ENCODE measurements around the gene NTN3. TPM values are rescaled to one million over a fixed set of nuclear protein-coding genes. Genes with fewer than 3 reads are reported as not detected.

Gene NTN3
- total and polyA plus RNA-seq, 2 donors = 0.19 to 5.2 TPM

DNA sequence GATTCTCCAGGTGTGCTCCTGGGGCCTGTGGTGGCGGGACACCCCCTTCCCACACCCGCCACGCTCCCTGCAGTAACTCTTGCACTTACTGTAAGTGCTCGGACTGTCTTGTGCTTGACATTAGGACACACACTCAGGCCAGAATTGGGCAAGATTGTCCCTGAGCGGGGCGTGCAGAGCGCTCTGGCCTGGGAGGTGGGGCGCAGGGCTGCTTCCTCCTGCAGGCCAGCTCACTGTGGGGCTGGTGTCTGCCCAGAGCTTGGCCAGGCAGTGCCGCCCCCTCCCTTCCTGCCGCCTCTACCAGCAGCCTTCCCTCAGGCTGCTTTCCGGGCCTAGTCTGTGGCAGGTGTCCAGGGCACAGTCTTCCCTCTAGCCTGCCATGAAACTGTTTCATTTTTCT, 36.6 kb downstream of the NTN3 start:
- 90% methylated on average over 11 of the region's 11 CpGs for whole genome bisulfite sequencing
- Histone ChIP-seq H3K36me3 (ENCODE audit: insufficient read depth) (no peaks in the 10 kb centered on the region), H3K27ac (ENCODE audit: low read depth) (no peak overlapping the region), H3K4me1 (ENCODE audit: insufficient read depth) (no peaks in the 10 kb centered on the region), H3K4me3 (ENCODE audit: low read depth, low read length) (no peak overlapping the region)
- no peak for DNase-seq (ENCODE audit: extremely low spot score)

GRCh38 chr16:2508722-2509400, 37.8 kb downstream of the NTN3 start:
- no peak overlapping the region for H3K4me3 ChIP-seq (ENCODE audit: low read depth, low read length)
- no peaks in the 10 kb centered on the region for H3K4me1 ChIP-seq (ENCODE audit: insufficient read depth)
- 89% methylated on average over 18 of the region's 18 CpGs for WGBS
- no peak for DNase-seq (ENCODE audit: extremely low spot score)
- H3K27ac ChIP-seq (ENCODE audit: low read depth) = no peak overlapping the region
- no peaks in the 10 kb centered on the region for H3K36me3 ChIP-seq (ENCODE audit: insufficient read depth)

DNA sequence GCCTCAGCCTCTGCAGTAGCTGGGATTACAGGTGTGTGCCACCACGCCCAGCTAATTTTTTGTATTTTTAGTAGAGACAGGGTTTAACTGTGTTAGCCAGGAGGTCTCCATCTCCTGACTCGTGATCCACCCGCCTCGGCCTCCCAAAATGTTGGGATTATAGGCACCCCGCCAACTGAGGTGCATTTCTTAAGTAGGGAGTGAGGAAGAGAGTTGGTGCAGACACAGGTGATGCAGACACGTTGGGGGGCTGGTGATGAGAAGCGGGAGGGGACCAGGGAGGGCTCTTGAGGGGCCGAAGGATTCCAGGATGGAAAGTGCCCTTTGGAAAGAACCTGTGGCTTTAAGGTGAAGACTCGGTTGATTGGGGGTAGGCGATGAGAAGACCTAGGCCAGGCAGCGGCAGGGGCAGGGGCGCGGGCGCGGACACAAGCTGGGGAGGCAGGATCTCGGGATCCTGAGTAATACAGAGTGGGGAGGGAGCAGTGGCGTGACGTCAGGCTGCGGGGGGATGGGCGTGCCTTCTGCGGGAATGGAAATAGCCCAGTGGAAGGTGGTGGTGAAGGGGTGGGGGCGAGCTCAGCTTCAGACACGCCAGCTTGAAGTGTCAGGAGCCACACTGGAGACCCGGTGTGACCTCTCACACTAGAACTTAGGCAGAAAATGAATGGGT, 40.2 kb downstream of the NTN3 start:
- no peak for DNase-seq (ENCODE audit: extremely low spot score)
- 41% methylated on average over 24 of the region's 24 CpGs for WGBS
- Histone ChIP-seq H3K27ac (ENCODE audit: low read depth) (no peak overlapping the region), H3K4me1 (ENCODE audit: insufficient read depth) (no peaks in the 10 kb centered on the region), H3K36me3 (ENCODE audit: insufficient read depth) (no peaks in the 10 kb centered on the region), H3K4me3 (ENCODE audit: low read depth, low read length) (no peak overlapping the region)

- Histone ChIP-seq H3K4me1 (ENCODE audit: insufficient read depth) (no peaks in the 10 kb centered on the region), H3K4me3 (ENCODE audit: low read depth, low read length) (no peak overlapping the region), H3K27ac (ENCODE audit: low read depth) (no peak overlapping the region), H3K36me3 (ENCODE audit: insufficient read depth) (no peaks in the 10 kb centered on the region)
- DNase-seq (ENCODE audit: extremely low spot score) = no peak
- WGBS = 90% methylated on average over 17 of the region's 17 CpGs
Observed at GRCh38 chr16:2511996-2512734, 41.1 kb downstream of the NTN3 start.

DNA sequence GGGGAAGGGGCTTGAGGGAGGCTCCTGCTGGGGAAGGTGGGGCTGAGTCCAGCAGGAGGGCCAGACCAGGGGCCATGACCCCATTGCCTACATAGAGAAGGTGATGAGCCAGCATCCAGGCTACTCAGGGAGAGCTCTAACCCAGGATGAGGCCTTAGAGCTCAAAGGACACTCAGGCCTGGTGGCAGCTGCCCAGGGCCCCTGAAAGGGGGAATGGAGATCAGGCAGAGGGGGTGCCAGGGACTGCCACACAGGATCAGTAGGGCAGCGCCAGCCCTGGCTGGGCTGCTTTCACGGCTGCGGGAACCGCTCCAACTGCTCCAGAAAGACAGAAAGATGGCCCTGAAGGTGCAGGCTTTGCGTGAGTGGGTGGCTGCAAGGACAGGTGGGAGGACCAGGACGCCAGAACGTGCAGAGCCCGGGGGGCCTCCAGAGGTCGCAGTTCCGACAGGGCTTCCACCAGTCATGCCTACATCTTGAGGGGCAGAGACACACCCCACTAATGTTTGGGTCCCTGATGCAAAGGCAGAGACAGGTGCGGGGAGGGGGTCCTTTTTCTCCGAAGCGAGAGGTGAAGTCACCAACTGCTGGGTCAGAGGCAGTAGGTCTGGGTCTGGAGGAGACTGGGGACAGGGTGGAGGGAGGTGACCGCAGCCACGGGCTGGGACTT, 41.8 kb downstream of the NTN3 start:
- no peak for DNase-seq (ENCODE audit: extremely low spot score)
- Histone ChIP-seq H3K36me3 (ENCODE audit: insufficient read depth) (no peaks in the 10 kb centered on the region), H3K27ac (ENCODE audit: low read depth) (no peak overlapping the region), H3K4me1 (ENCODE audit: insufficient read depth) (no peaks in the 10 kb centered on the region), H3K4me3 (ENCODE audit: low read depth, low read length) (peak overlapping the region; percentile 7)
- WGBS = 44% methylated on average over 15 of the region's 15 CpGs

DNA sequence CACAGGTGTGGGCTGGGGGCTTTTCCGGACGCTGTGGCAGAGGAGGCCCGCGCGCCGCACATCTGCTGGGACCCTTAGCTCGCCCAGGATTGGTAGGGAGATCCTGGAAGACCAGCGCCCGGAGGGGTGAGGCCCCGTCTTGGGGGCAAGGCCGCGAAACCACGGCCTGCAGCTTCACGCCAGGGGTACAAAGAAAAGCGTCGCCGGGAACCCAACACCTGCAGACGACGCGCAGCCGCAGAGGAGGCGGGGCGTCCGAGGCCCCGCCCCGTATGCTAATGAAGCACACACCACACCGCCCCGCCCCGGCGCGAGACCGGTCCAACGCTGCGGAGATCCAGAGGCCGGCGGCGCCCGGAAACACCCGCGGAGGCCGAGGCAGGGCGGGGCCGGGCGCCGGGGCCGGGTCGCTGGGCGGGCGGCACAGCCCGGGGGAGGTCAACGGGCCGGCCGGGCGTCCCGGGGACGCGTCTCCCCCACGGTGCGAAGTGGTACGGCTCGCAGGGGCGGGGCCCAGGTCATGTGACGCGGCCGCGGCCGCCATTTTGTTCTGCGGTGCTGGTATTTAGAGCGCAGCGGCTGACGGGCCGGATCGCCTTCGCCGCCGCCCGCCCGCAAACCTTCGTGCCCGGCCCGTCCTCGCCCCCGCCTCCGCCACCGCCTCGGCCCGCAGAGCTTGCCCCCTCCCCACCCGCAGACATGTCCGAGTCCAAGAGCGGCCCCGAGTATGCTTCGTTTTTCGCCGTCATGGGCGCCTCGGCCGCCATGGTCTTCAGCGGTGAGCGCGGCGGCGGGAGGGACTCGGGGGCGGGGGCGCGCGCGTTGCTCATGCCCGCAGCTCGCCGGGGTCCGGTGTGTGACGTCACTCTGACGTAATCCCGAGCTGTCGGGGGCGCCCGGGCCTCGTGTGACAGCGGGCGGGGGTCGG, 42.6 kb downstream of the NTN3 start, which contains the start of gene ATP6V0C:
ATP6V0C (plus strand) TSS at position 548 of the 928 bp plus-strand sequence; CDS start at position 700, 152 bp downstream.
- H3K4me1 ChIP-seq (ENCODE audit: insufficient read depth) = no peaks in the 10 kb centered on the region
- DNase-seq (ENCODE audit: extremely low spot score) = no peak
- H3K4me3 ChIP-seq (ENCODE audit: low read depth, low read length) = peak within 1 kb of the TSS; percentile 96
- H3K36me3 ChIP-seq (ENCODE audit: insufficient read depth) = no peaks in the 10 kb centered on the region
- under 1% methylated on average over 122 of the region's 122 CpGs for WGBS
- peak within 1 kb of the TSS; percentile 95 for H3K27ac ChIP-seq (ENCODE audit: low read depth)

DNA sequence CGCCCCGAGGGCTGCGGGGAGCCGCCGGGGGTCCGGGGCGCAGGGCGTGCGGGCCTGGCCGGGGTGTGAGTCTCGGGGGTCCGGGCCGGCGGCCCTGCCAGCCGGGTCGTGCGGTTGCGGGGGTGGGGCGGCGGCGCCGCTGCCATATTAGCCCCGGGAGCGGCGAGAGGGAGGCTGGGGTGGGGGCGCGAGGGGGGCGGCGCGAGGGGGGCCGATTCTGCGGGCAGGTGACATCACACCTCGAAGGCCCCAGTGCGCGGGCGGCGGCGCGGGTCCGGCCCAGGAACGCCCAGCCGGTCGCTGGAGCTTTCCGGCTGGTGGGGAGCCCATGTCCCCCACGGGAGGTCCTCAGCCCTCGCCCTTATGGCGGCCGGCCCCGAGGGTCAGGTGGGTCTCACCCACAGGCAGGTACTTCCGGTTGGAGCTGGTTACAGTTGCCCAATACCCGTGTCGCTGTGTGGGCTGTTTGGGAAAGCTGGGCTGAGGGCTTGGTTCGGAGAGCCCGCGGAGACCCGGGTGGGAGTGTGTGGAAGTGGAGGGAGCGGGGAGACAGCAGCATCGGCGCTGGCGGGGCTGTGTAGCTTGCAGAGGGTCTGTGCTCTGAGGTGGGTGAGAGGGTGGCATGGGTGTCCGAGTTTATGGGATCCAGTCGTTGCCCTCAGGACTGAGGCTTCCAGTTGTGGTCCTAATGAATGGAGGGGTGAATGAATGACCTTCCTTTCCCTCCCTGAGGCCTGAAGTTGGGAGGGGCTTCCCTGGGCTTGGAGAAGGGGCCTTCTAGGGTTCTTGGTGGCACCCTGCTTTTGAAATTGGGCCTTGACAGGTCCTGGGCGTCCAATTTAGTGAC, 43.5 kb downstream of the NTN3 start:
- H3K4me1 ChIP-seq (ENCODE audit: insufficient read depth) = no peaks in the 10 kb centered on the region

DNA sequence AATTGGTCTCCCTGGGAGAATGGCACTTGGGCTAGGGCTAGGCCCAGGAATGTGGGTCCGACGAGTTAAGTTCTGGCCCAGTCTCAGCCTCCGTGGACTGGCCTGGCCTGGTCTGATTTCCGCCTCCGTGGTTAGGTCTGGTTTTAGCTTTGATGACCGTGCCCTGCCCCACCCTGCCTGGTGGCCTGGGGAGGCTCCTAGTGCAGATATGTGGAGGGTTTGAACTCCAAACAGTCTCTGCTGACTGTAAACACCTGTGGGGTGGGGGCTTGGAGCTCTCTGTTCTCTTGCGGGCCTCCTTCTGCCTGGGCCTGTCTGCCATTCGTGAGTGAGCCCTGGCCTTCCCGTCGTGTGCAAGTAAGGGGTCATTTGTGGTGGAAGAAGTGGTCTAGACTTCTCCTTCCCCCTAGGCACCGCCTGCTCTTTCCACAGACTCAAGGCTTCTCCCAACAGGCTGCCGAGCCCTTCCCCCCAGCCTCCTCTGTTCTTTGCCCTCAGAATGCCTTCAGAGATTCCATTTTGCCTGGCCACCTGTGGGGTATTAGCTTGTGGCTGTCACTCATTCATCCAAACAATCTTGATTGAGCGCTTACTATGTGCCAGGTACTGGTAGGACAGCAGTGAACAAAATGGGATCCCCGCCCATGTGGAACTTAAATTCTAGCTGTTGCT, 44.2 kb downstream of the NTN3 start:
- WGBS = 36% methylated on average over 14 of the region's 14 CpGs
- H3K4me3 ChIP-seq (ENCODE audit: low read depth, low read length) = peak overlapping the region; percentile 96
- no peak for DNase-seq (ENCODE audit: extremely low spot score)
- peak overlapping the region; percentile 95 for H3K27ac ChIP-seq (ENCODE audit: low read depth)
- H3K4me1 ChIP-seq (ENCODE audit: insufficient read depth) = no peaks in the 10 kb centered on the region
- no peaks in the 10 kb centered on the region for H3K36me3 ChIP-seq (ENCODE audit: insufficient read depth)

More for the DNA sequence above, 43.5 kb downstream of the NTN3 start:
- peak overlapping the region; percentile 95 for H3K27ac ChIP-seq (ENCODE audit: low read depth)
- no peaks in the 10 kb centered on the region for H3K36me3 ChIP-seq (ENCODE audit: insufficient read depth)
- no peak for DNase-seq (ENCODE audit: extremely low spot score)
- under 1% methylated on average over 63 of the region's 63 CpGs for WGBS
- peak overlapping the region; percentile 96 for H3K4me3 ChIP-seq (ENCODE audit: low read depth, low read length)

GRCh38 chr16:2516391-2517240, 45.5 kb downstream of the NTN3 start:
- Histone ChIP-seq H3K36me3 (ENCODE audit: insufficient read depth) (no peaks in the 10 kb centered on the region), H3K27ac (ENCODE audit: low read depth) (no peak overlapping the region), H3K4me3 (ENCODE audit: low read depth, low read length) (no peak overlapping the region), H3K4me1 (ENCODE audit: insufficient read depth) (no peaks in the 10 kb centered on the region)
- WGBS = 64% methylated on average over 11 of the region's 11 CpGs
- DNase-seq (ENCODE audit: extremely low spot score) = no peak

GRCh38 chr16:2517954-2518605, 47.0 kb downstream of the NTN3 start:
- 75% methylated on average over 12 of the region's 12 CpGs for WGBS
- H3K36me3 ChIP-seq (ENCODE audit: insufficient read depth) = no peaks in the 10 kb centered on the region
- no peak overlapping the region for H3K4me3 ChIP-seq (ENCODE audit: low read depth, low read length)
- H3K4me1 ChIP-seq (ENCODE audit: insufficient read depth) = no peaks in the 10 kb centered on the region
- H3K27ac ChIP-seq (ENCODE audit: low read depth) = no peak overlapping the region
- DNase-seq (ENCODE audit: extremely low spot score) = no peak

Data from urinary bladder (tissue), 4 donors.